H1 (cell line): Measurements from ENCODE around the gene DEK. TPM values are rescaled to one million over a fixed set of nuclear protein-coding genes. Genes with fewer than 3 reads are reported as not detected.

ENCODE experiments used
- CTCF ChIA-PET: fragments of 300-600 bp; sonication (Branson Sonifier 250); formaldehyde crosslinking; loops from one replicate; lab custom pipeline; 2021; ENCODE audit not compliant: partially characterized antibody; lab: Charles Lee
- POLR2A ChIA-PET: fragments of 300-600 bp; sonication (Branson Sonifier 250); formaldehyde crosslinking; loops from one replicate; lab custom pipeline; 2021; ENCODE audit warnings: inconsistent platforms; ENCODE audit not compliant: partially characterized antibody; lab: Charles Lee
- DNase-seq, 2 experiments: peaks; one replicate each; pipeline versions ENCODE4 v3.0.0 to v3.0.0-alpha.2; 2010 to 2022; ENCODE audit warnings: low spot score in 2 of 2, low read depth in 1 of 2, mixed read lengths in 1 of 2
- FAIRE-seq: peaks from 2 replicates; lab custom pipeline; 2011; peaks lifted over from hg19 to GRCh38; lab: Jason Lieb, UNC
- H2AFZ ChIP-seq: 2 replicates; pipeline ENCODE4 v1.8.1; 2012; ENCODE audit warnings: low read length, inconsistent platforms
- H2AK5ac ChIP-seq: 2 replicates; pipeline ENCODE4 v1.6.1; 2013; ENCODE audit warnings: low read depth, low read length
- H2BK120ac ChIP-seq: replicated peaks from 2 replicates; pipeline ENCODE3; 2013; ENCODE audit warnings: low read depth, low read length, inconsistent platforms
- H2BK12ac ChIP-seq: 2 replicates; pipeline ENCODE4 v1.6.1; 2013; ENCODE audit warnings: low read depth, low read length
- H2BK15ac ChIP-seq: 2 replicates; pipeline ENCODE4 v1.6.1; 2013; ENCODE audit warnings: low read length
- H2BK20ac ChIP-seq: 2 replicates; pipeline ENCODE4 v1.6.1; 2013; ENCODE audit warnings: low read length
- H2BK5ac ChIP-seq: 2 replicates; pipeline ENCODE4 v1.6.1; 2013; ENCODE audit warnings: low read depth, low read length
- H3K14ac ChIP-seq: 2 replicates; pipeline ENCODE4 v1.6.1; 2013; ENCODE audit warnings: inconsistent platforms; ENCODE audit not compliant: insufficient read length
- H3K18ac ChIP-seq: 2 replicates; pipeline ENCODE4 v1.6.1; 2013; ENCODE audit warnings: low read length; ENCODE audit errors: extremely low read depth
- H3K23ac ChIP-seq: 2 replicates; pipeline ENCODE4 v1.6.1; 2013; ENCODE audit warnings: inconsistent platforms; ENCODE audit not compliant: insufficient read length
- H3K23me2 ChIP-seq: 2 replicates; pipeline ENCODE4 v1.6.1; 2013; ENCODE audit warnings: low read depth, low read length
- H3K27ac ChIP-seq: 2 replicates; pipeline ENCODE4 v1.6.1; 2011; ENCODE audit warnings: low read depth, low read length, inconsistent platforms
- H3K27me3 ChIP-seq, 4 experiments: replicated peaks in 1 of 4; 1 replicate in 1 of 4; 2 replicates in 3 of 4; pipeline versions ENCODE4 v1.6.1 to v1.8.1; 2011 to 2013; ENCODE audit warnings: low read length in 3 of 4, mild to moderate bottlenecking in 3 of 4, inconsistent platforms in 2 of 4, mixed read lengths in 2 of 4, moderate library complexity in 1 of 4; ENCODE audit not compliant: control insufficient read depth in 3 of 4, insufficient read depth in 3 of 4; ENCODE audit errors: extremely low read depth in 1 of 4
- H3K36me3 ChIP-seq, 4 experiments: 2 replicates each; pipeline versions ENCODE4 v1.6.1 to v1.8.1; 2011 to 2013; ENCODE audit warnings: mild to moderate bottlenecking in 4 of 4, low read length in 3 of 4, moderate library complexity in 2 of 4, control low read depth in 1 of 4, inconsistent platforms in 1 of 4; ENCODE audit not compliant: insufficient read depth in 4 of 4, control insufficient read depth in 2 of 4
- H3K4ac ChIP-seq: replicated peaks from 2 replicates; pipeline ENCODE3; 2013; ENCODE audit warnings: low read length, low read depth, mixed read lengths, inconsistent platforms; ENCODE audit not compliant: insufficient read length
- H3K4me1 ChIP-seq, 4 experiments: replicated peaks in 1 of 4; 1 replicate in 1 of 4; 2 replicates in 3 of 4; pipeline versions ENCODE4 v1.6.1 to v1.8.1; 2011 to 2013; ENCODE audit warnings: low read length in 3 of 4, inconsistent platforms in 2 of 4, mixed read lengths in 1 of 4; ENCODE audit not compliant: insufficient read depth in 4 of 4, control insufficient read depth in 3 of 4
- H3K4me2 ChIP-seq, 2 experiments: 2 replicates each; pipeline versions ENCODE4 v1.6.1 to v1.8.1; 2011 to 2013; ENCODE audit warnings: low read depth in 2 of 2, low read length in 2 of 2, control low read depth in 1 of 2, inconsistent platforms in 1 of 2, mild to moderate bottlenecking in 1 of 2; ENCODE audit not compliant: insufficient read depth in 1 of 2
- H3K4me3 ChIP-seq, 4 experiments: fragments of 200-600, 300-600 bp in 1 of 4; sonication (generic), shearing (Covaris generic), sonication (Bioruptor Twin) in 1 of 4; 2 replicates each; pipeline versions ENCODE4 v1.5.1 to v1.8.1; 2011 to 2016; ENCODE audit warnings: low read length in 4 of 4, low read depth in 3 of 4, control low read depth in 2 of 4, inconsistent platforms in 2 of 4, mild to moderate bottlenecking in 2 of 4, mixed read lengths in 1 of 4, moderate library complexity in 1 of 4; ENCODE audit not compliant: insufficient read depth in 2 of 4; ENCODE audit errors: extremely low read depth in 1 of 4
- H3K56ac ChIP-seq: replicated peaks from 2 replicates; pipeline ENCODE3; 2013; ENCODE audit warnings: low read depth, mild to moderate bottlenecking, mixed read lengths, low read length, inconsistent platforms; ENCODE audit not compliant: insufficient read length
- H3K79me1 ChIP-seq: 2 replicates; pipeline ENCODE4 v1.6.1; 2013; ENCODE audit warnings: low read depth, low read length, control low read depth
- H3K79me2 ChIP-seq, 2 experiments: 2 replicates each; pipeline versions ENCODE4 v1.6.1 to v1.8.1; 2012 to 2013; ENCODE audit warnings: low read length in 2 of 2, mild to moderate bottlenecking in 2 of 2, inconsistent platforms in 1 of 2; ENCODE audit not compliant: insufficient read depth in 2 of 2, control insufficient read depth in 1 of 2
- H3K9ac ChIP-seq, 4 experiments: replicated peaks in 1 of 4; 1 replicate in 1 of 4; 2 replicates in 3 of 4; pipeline versions ENCODE4 v1.6.1 to v1.8.1; 2011 to 2013; ENCODE audit warnings: low read depth in 3 of 4, low read length in 3 of 4, control low read depth in 2 of 4, mild to moderate bottlenecking in 2 of 4, moderate library complexity in 2 of 4, inconsistent platforms in 1 of 4; ENCODE audit errors: extremely low read depth in 1 of 4
- H3K9me3 ChIP-seq, 2 experiments: 2 replicates each; pipeline versions ENCODE4 v1.6.1 to v1.8.1; 2012 to 2013; ENCODE audit warnings: mild to moderate bottlenecking in 2 of 2, moderate library complexity in 2 of 2, control low read depth in 1 of 2, inconsistent platforms in 1 of 2, low read depth in 1 of 2, low read length in 1 of 2, mixed read lengths in 1 of 2; ENCODE audit not compliant: insufficient read depth in 2 of 2
- H4K20me1 ChIP-seq, 2 experiments: replicated peaks in 1 of 2; 2 replicates each; pipeline versions ENCODE3 to v1.8.1; 2011 to 2013; ENCODE audit warnings: inconsistent platforms in 2 of 2, low read length in 2 of 2, mild to moderate bottlenecking in 1 of 2; ENCODE audit not compliant: insufficient read depth in 2 of 2, control insufficient read depth in 1 of 2
- H4K5ac ChIP-seq: 2 replicates; pipeline ENCODE4 v1.6.1; 2013; ENCODE audit warnings: low read length, low read depth, mixed read lengths, inconsistent platforms; ENCODE audit not compliant: insufficient read length
- H4K8ac ChIP-seq: 2 replicates; pipeline ENCODE4 v1.8.0; 2013; ENCODE audit warnings: mild to moderate bottlenecking, moderate library complexity, low read length, inconsistent platforms; ENCODE audit not compliant: insufficient read depth; ENCODE audit errors: extremely low read depth
- H4K91ac ChIP-seq: replicated peaks from 2 replicates; pipeline ENCODE3; 2013; ENCODE audit warnings: low read length, mixed read lengths, inconsistent platforms; ENCODE audit not compliant: insufficient read length
- GABPA ChIP-seq: IDR thresholded peaks from 2 replicates; pipeline ENCODE4 v1.6.1; 2011; ENCODE audit warnings: mild to moderate bottlenecking, low read length, moderate library complexity, borderline replicate concordance; ENCODE audit not compliant: insufficient read depth
- SAP30 ChIP-seq: fragments of 300-600 bp; sonication (generic); IDR thresholded peaks from 2 replicates; pipeline ENCODE4 v1.7.1; 2012; ENCODE audit warnings: low read length, moderate library complexity, mild to moderate bottlenecking, inconsistent platforms; ENCODE audit not compliant: insufficient read depth, insufficient replicate concordance
- TCF12 ChIP-seq: IDR thresholded peaks from 2 replicates; pipeline ENCODE4 v1.6.1; 2011; ENCODE audit warnings: low read depth, mild to moderate bottlenecking, low read length
- TEAD4 ChIP-seq: IDR thresholded peaks from 2 replicates; pipeline ENCODE4 v1.6.1; 2012; ENCODE audit warnings: low read depth, low read length, inconsistent platforms, mixed read lengths
- WGBS, 2 experiments: shearing (Covaris generic) in 1 of 2; methylation state at CpG; one replicate each; pipeline versions ENCODE4 v1.1.6 to v1.1.7; 2013 to 2015; ENCODE audit warnings: low lambda C conversion rate in 2 of 2, mixed read lengths in 2 of 2, inconsistent platforms in 1 of 2, low coverage in 1 of 2, missing lambda C conversion rate in 1 of 2; ENCODE audit not compliant: insufficient replicate concordance in 2 of 2, insufficient coverage in 1 of 2, insufficient read length in 1 of 2; ENCODE audit errors: extremely low coverage in 1 of 2, missing lambda C conversion rate in 1 of 2; 5-methylcytosine and 5-hydroxymethylcytosine counted together
- polyA plus RNA-seq, 7 experiments: library from polyadenylated mRNA; depleted of rRNA in 3 of 7; stranded (reverse) in 5 of 7; unstranded in 2 of 7; fragments of >200 nt in 5 of 7; fragments of 200-250 nt in 2 of 7; gene quantifications; 1 replicate in 5 of 7; 2 replicates in 1 of 7; 4 replicates in 1 of 7; pipeline versions ENCODE4 v1.2.1 to v1.2.3, GENCODE V29; 2011 to 2013; ENCODE audit warnings: missing spikeins in 2 of 7, mixed read lengths in 2 of 7
- total RNA-seq: library from RNA; stranded (reverse); fragmentation: NEBNext Ultra II Directional; extraction: Animal tissue kit (Norgen Biotek cat#: 25700); gene quantifications from 2 replicates; pipeline ENCODE4 v1.2.1, GENCODE V29; 2021

DEK gene
- total and polyA plus RNA-seq, 2 of the 8 experiments (the other 6 are each of a cell fraction or from before 2014, with no cell fraction given): 40.0 to 228 TPM

- Histone ChIP-seq H3K36me3 (peaks cover 18 to 88% (median 58%) of the 10 kb centered on the region in 4 experiments), H3K4ac (no peak overlapping the region), H3K14ac (no peak overlapping the region), H4K91ac (no peak overlapping the region), H3K79me1 (no peaks in the 10 kb centered on the region), H4K8ac (no peak overlapping the region), H3K18ac (no peak overlapping the region), H2BK120ac (no peak overlapping the region), H3K4me3 (no peak overlapping the region), H3K9me3 (no peaks in the 10 kb centered on the region), H3K79me2 (peaks cover 8 to 97% of the 10 kb centered on the region in 2 experiments), H2BK20ac (no peak overlapping the region), H3K4me2 (no peak overlapping the region), H2BK12ac (no peak overlapping the region), H2AFZ (no peak overlapping the region), H3K27ac (no peak overlapping the region), H3K9ac (no peak overlapping the region), H3K23ac (no peak overlapping the region), H2BK15ac (no peak overlapping the region), H3K27me3 (no peaks in the 10 kb centered on the region), H4K5ac (no peak overlapping the region), H3K4me1 (no peaks in the 10 kb centered on the region), H2BK5ac (no peak overlapping the region), H2AK5ac (no peak overlapping the region), H3K23me2 (no peaks in the 10 kb centered on the region), H4K20me1 (peaks cover 8 to 14% of the 10 kb centered on the region in 2 experiments), H3K56ac (no peak overlapping the region)
- FAIRE-seq (no peak), DNase-seq (no peak)
- CTCF ChIA-PET: interaction anchor here (0.9 to 1.6 kb wide), 3 partner anchors 49 to 250 kb away, joined by 3 to 5 read pairs (median 4); no protein-coding TSS in a partner anchor
- WGBS, 2 experiments: 91% methylated on average over 5 of the region's 5 CpGs; no CpG with 5 or more reads in 1 of the 2 experiments
- TF ChIP-seq TEAD4 (no peak), TCF12 (no peak), SAP30 (no peak), GABPA (no peak)
- POLR2A ChIA-PET: interaction anchor here (0.9 to 4.3 kb wide), 4 partner anchors 9 to 31 kb away, joined by 4 to 21 read pairs (median 8); partner anchors contain the start of gene DEK
Observed at GRCh38 chr6:18253635-18254034, 10.7 kb downstream of the DEK start.
